Stimulated activated naive CD4-positive, alpha-beta T cell treated with Interleukin-2 at 50 U/mL for 16 hours (primary cell): ENCODE measurements around the gene GHRHR.

ENCODE experiments used
- DNase-seq: peaks from one replicate; lab custom pipeline; 2025; lab: John Stamatoyannopoulos, UW

Gene GHRHR

GRCh38 chr7:30985756-30986155, 22.0 kb downstream of the GHRHR start:
- no peak for DNase-seq

- DNase-seq: no peak
Observed at GRCh38 chr7:30986331-30986730, 22.6 kb downstream of the GHRHR start.

- no peak for DNase-seq
Observed at GRCh38 chr7:30986738-30987137, 23.0 kb downstream of the GHRHR start.

GRCh38 chr7:30987178-30987577, 23.4 kb downstream of the GHRHR start:
- DNase-seq: no peak

GRCh38 chr7:30987936-30988335, 24.2 kb downstream of the GHRHR start:
- no peak for DNase-seq

GRCh38 chr7:30988351-30989005, 24.7 kb downstream of the GHRHR start:
- no peak for DNase-seq

- DNase-seq: no peak
Observed at GRCh38 chr7:30989008-30989823, 25.5 kb downstream of the GHRHR start.

GRCh38 chr7:30989824-30990672, 26.3 kb downstream of the GHRHR start:
- no peak for DNase-seq

- no peak for DNase-seq
Observed at GRCh38 chr7:30990673-30991170, 27.0 kb downstream of the GHRHR start.

GRCh38 chr7:30992414-30992813, 28.7 kb downstream of the GHRHR start:
- DNase-seq: no peak

GRCh38 chr7:30994206-30995100, 30.7 kb downstream of the GHRHR start:
- no peak for DNase-seq

- DNase-seq: no peak
Observed at GRCh38 chr7:30995536-30995935, 31.8 kb downstream of the GHRHR start.

- no peak for DNase-seq
Observed at GRCh38 chr7:30996256-30996655, 32.5 kb downstream of the GHRHR start.

GRCh38 chr7:30996883-30997282, 33.1 kb downstream of the GHRHR start:
- DNase-seq: no peak

- no peak for DNase-seq
Observed at GRCh38 chr7:30997316-30997715, 33.6 kb downstream of the GHRHR start.

GRCh38 chr7:30998180-30998579, 34.4 kb downstream of the GHRHR start:
- no peak for DNase-seq

GRCh38 chr7:31000161-31000693, 36.5 kb downstream of the GHRHR start:
- DNase-seq: no peak

- DNase-seq: no peak
Observed at GRCh38 chr7:31000779-31001178, 37.0 kb downstream of the GHRHR start.

GRCh38 chr7:31002256-31002655, 38.5 kb downstream of the GHRHR start:
- no peak for DNase-seq

GRCh38 chr7:31003097-31003496, 39.3 kb downstream of the GHRHR start:
- no peak for DNase-seq

GRCh38 chr7:31003721-31004120, 40.0 kb downstream of the GHRHR start:
- DNase-seq: no peak
